Heart left ventricle (tissue), 16 donors: ENCODE results near the gene GARIN1A. TPM values are rescaled to one million over a fixed set of nuclear protein-coding genes. Genes with fewer than 3 reads are reported as not detected.
"Not testable (repeated sequence)": the region's sequence is repeated elsewhere in the genome, so short reads cannot be mapped to it uniquely, and the experiment has no call there.

Experiments
- ATAC-seq, 4 donors: fragments of 200-7000 bp; cut with Tn5 transposase; one replicate each; pipeline ENCODE4 v1.9.1; 2020 to 2022; ENCODE audit warnings: moderate library complexity in 4 of 4, mild to moderate bottlenecking in 3 of 4, moderate number of reproducible peaks in 1 of 4
- DNase-seq, 5 donors: peaks; one replicate each; pipeline ENCODE4 v3.0.0-alpha.2; 2020
- H3K27ac ChIP-seq, 12 donors: fragments of 200-600 bp; sonication (generic) in 4 of 12; one replicate each; pipeline versions ENCODE4 v1.5.0 to v1.8.0; 2016 to 2022; ENCODE audit warnings: mild to moderate bottlenecking in 2 of 12
- H3K27me3 ChIP-seq, 9 donors: fragments of 200-600 bp; sonication (generic) in 2 of 9; one replicate each; pipeline versions ENCODE4 v1.5.1 to v1.8.0; 2016 to 2022; ENCODE audit warnings: mild to moderate bottlenecking in 3 of 9
- H3K36me3 ChIP-seq, 9 donors: fragments of 200-600 bp; sonication (generic) in 2 of 9; one replicate each; pipeline versions ENCODE4 v1.5.0 to v1.8.0; 2018 to 2022; ENCODE audit warnings: mild to moderate bottlenecking in 2 of 9
- H3K4me1 ChIP-seq, 12 donors: fragments of 200-600 bp; sonication (generic) in 4 of 12; one replicate each; pipeline versions ENCODE4 v1.5.0 to v1.8.0; 2016 to 2022; ENCODE audit warnings: mild to moderate bottlenecking in 3 of 12
- H3K4me3 ChIP-seq, 12 donors: fragments of 200-600 bp; sonication (generic) in 4 of 12; one replicate each; pipeline versions ENCODE4 v1.5.0 to v1.8.0; 2017 to 2022; ENCODE audit warnings: mild to moderate bottlenecking in 9 of 12, moderate library complexity in 4 of 12
- H3K9me3 ChIP-seq, 12 donors: fragments of 200-600 bp; sonication (generic) in 4 of 12; one replicate each; pipeline versions ENCODE4 v1.5.0 to v1.8.0; 2016 to 2022; ENCODE audit warnings: mild to moderate bottlenecking in 1 of 12
- POLR2A ChIP-seq, 2 donors: fragments of 450-650 bp; IDR thresholded peaks; one replicate each; pipeline ENCODE4 v1.6.1; 2017; ENCODE audit warnings: antibody characterized with exemption in 2 of 2, mild to moderate bottlenecking in 2 of 2, moderate library complexity in 2 of 2
- WGBS, 4 donors: extraction: QIAGEN DNeasy Blood & Tissue Kit in 2 of 4; methylation state at CpG; one replicate each; pipeline versions ENCODE4 v1.1.5 to v1.1.7; 2013 to 2018; 5-methylcytosine and 5-hydroxymethylcytosine counted together
- intact Hi-C, 10 donors: fragments of 100-400 bp; cut with DNase I; formaldehyde crosslinking; loops; one replicate each; pipeline versions ENCODE4 v1.11.1 to v1.14.2; 2022
- polyA plus RNA-seq, 2 donors: library from polyadenylated mRNA; stranded (reverse); fragments of 200-250 nt; gene quantifications; one replicate each; pipeline ENCODE4 v1.2.3, GENCODE V29; 2013
- total RNA-seq, 9 donors: library from RNA; depleted of rRNA in 2 of 9; stranded (reverse); fragments of >200 nt in 2 of 9; fragmentation: NEBNext Ultra II Directional in 3 of 9; extraction: Animal tissue kit (Norgen Biotek cat#: 25700) in 3 of 9; gene quantifications; one replicate each; pipeline versions ENCODE4 v1.1.0 to v1.2.4, GENCODE V29; 2016 to 2023
- TF ChIP-seq, protein P1 (sequence below), 12 donors: fragments of 200-600 bp; sonication (generic) in 4 of 12; IDR thresholded peaks; one replicate each; pipeline versions ENCODE4 v1.5.0 to v1.8.0; 2018 to 2022; ENCODE audit warnings: antibody characterized with exemption in 12 of 12, mild to moderate bottlenecking in 5 of 12
- donor health status: ischemic (EF 13 %, LVEDD 7.1; RV severe dilation, severe dysfunction).
- donor health status: healthy with polysubstance abuse.
- donor health status: DM: no; HTN: yes; CAD: no.
- donor health status: DM: no; HTN: no; CAD: no.
- donor health status: ischemic (EF 25% LVEDD 6.9; RV normal size, moderate dysfunction).
- donor health status: ischemic (EF 25% LVEDD 5.7; RV mildly dilated, moderate dysfunction).
- donor health status: healthy.
- donor health status: DM: yes; HTN: yes; CAD: no.
- donor health status: ischemic (EF 35%, LVEDD 5.7; RV mildly dilated, moderate dysfunction).
- donor health status: nonischemic (EF 11% LVEDD 7.7; RV severe dilation, severe dysfunction).
- donor health status: DM: yes; HTN: yes; CAD: no.
- donor health status: PGD.
- donor health status: ischemic (EF 29% LVEDD 5.4; RV normal size, mild dysfunction).
- donor health status: nonischemic (EF 23%, LVEDD 6.1; RV moderate dilation, normal function).

GARIN1A gene
- total and polyA plus RNA-seq, 11 donors = 0.31 to 4.6 (median 2.1) TPM

DNA sequence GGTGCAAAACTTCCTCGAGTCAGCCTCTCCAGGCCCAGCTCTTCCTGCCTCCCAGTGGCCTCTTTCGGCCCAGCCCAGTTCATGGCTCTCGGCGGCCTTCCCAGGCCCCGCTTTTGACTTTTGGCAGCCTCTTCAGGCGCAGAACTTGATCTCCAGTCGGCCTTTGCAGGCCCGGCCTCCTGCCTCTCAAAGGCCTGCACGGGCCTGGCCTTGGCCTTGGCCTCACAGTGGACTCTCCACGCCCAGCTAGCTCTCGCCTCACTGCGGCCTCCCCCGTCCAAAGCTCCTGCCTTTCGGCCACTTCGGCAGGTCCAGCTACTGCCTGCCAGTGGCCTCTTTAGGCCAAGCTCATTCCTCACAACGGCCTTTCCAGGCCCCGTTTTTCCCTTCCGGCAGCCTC, 17.6 kb upstream of the GARIN1A start:
- H3K4me1 ChIP-seq, intact Hi-C loops, H3K9me3 ChIP-seq, H3K27me3 ChIP-seq, H3K27ac ChIP-seq, DNase-seq, ATAC-seq, H3K4me3 ChIP-seq: not testable (repeated sequence)
- peaks cover 0 to 24% (median 15%) of the 10 kb centered on the region in 9 donors for H3K36me3 ChIP-seq
- 92 to 96% (median 93%) methylated on average over 18 of the region's 18 CpGs for WGBS, 4 donors

DNA sequence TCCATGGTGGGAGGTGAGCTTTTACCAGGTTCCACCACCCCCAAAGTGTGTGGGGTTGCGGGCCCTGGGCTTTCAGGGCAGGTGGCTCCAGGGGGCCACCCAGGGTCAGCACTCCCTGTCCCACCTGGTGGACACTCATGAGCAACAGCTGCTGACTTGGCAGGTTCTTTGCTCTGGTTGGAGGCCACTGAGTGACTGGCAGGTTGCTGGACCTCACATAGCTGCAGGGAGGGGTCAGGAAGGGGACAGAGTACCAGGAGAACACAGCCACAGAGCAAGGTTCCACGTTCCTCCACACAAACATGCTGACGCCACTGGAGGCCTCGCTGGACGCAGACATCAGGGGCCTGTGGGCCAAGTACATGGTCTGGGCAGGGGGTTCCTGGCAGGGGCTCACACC, 13.7 kb upstream of the GARIN1A start:
- DNase-seq, H3K27me3 ChIP-seq, H3K27ac ChIP-seq, ATAC-seq, intact Hi-C loops, H3K36me3 ChIP-seq, H3K4me1 ChIP-seq, H3K4me3 ChIP-seq: not testable (repeated sequence)
- 78 to 90% (median 87%) methylated on average over 2 to 5 of the region's 5 CpGs for WGBS, 4 donors
- peaks cover 0 to 20% (median 8%) of the 10 kb centered on the region in 12 donors for H3K9me3 ChIP-seq

DNA sequence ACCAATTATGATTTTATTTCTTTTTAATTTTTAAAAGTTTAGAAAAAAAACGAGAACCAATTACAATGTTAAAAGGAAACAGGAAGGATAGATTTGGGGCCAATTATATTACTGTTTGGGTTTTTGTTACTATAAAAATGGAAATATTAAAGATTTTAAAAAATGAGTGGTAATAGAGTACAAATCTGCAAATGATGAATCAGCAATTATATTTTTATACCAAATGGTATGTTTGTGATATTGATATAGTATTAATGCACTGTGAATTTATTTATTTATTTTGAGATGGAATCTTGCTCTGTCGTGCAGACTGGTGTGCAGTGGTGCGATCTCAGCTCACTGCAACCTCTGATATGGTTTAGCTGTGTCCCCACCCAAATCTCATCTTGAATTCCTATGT, 11.5 kb upstream of the GARIN1A start:
- Histone ChIP-seq H3K4me3 (no peak overlapping the region), H3K27me3 (no peaks in the 10 kb centered on the region), H3K27ac (no peak overlapping the region), H3K36me3 (no peaks in the 10 kb centered on the region), H3K9me3 (peaks cover 0 to 20% (median 8%) of the 10 kb centered on the region in 12 donors), H3K4me1 (no peaks in the 10 kb centered on the region)
- TF ChIP-seq, protein P1, sequence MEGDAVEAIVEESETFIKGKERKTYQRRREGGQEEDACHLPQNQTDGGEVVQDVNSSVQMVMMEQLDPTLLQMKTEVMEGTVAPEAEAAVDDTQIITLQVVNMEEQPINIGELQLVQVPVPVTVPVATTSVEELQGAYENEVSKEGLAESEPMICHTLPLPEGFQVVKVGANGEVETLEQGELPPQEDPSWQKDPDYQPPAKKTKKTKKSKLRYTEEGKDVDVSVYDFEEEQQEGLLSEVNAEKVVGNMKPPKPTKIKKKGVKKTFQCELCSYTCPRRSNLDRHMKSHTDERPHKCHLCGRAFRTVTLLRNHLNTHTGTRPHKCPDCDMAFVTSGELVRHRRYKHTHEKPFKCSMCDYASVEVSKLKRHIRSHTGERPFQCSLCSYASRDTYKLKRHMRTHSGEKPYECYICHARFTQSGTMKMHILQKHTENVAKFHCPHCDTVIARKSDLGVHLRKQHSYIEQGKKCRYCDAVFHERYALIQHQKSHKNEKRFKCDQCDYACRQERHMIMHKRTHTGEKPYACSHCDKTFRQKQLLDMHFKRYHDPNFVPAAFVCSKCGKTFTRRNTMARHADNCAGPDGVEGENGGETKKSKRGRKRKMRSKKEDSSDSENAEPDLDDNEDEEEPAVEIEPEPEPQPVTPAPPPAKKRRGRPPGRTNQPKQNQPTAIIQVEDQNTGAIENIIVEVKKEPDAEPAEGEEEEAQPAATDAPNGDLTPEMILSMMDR (IDR thresholded peaks at IDR 0.05) = no peak
- ATAC-seq = no peak
- intact Hi-C loops = loop anchor here in 1 of 10 donors (5.0 kb wide), 1 partner anchor 207 kb away; a partner anchor contains a TSS
- DNase-seq = no peak
- WGBS, 4 donors = 87 to 96% (median 93%) methylated on average over 3 of the region's 3 CpGs

DNA sequence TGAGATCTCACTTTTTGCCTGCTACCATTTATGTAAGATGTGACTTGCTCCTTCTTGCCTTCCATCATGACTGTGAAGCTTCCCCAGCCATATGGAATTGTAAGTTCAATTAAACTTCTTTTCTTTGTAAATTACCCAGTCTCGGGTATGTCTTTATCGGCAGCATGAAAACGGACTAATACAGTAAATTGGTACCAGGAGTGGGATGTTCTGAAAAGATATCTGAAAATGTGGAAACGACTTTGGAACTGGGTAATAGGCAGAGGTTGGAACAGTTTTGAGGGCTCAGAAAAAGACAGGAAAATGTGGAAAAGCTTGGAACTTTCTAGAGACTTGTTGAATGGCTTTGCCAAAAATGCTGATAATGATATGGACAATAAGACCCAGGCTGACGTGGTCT, 10.6 kb upstream of the GARIN1A start:
- H3K27me3 ChIP-seq = no peaks in the 10 kb centered on the region
- DNase-seq (no peak), ATAC-seq (no peak)
- intact Hi-C loops = loop anchor here in 1 of 10 donors (5.0 kb wide), 1 partner anchor 206 kb away; a partner anchor contains a TSS
- H3K4me1 ChIP-seq = no peaks in the 10 kb centered on the region
- peaks cover 0 to 20% (median 8%) of the 10 kb centered on the region in 12 donors for H3K9me3 ChIP-seq
- no peak overlapping the region for H3K27ac ChIP-seq
- TF ChIP-seq, protein P1 (IDR thresholded peaks at IDR 0.05) = no peak
- no peak for TF ChIP-seq POLR2A (IDR thresholded peaks at IDR 0.05)
- 96 to 98% (median 97%) methylated on average over 5 of the region's 5 CpGs for WGBS, 4 donors
- H3K4me3 ChIP-seq = no peak overlapping the region
- H3K36me3 ChIP-seq = no peaks in the 10 kb centered on the region

DNA sequence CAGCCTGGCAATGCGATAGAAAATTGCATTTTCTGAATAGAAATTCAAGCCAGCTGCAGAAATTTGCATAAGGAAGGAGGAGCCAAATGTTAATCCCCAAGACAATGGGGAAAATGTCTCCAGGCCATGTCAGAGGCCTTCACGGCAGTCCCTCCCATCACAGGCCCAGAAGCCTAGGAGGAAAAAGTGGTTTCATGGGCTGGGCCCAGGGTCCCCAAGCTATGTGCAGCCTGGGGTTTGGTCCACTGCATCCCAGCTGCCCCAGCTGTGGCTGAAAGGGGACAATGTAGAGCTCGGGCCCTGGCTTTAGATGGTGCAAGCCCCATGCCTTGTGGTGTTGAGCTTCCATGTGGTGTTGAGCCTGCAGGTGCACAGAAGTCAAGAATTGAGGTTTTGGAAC, 10.0 kb upstream of the GARIN1A start:
- Histone ChIP-seq H3K4me3 (no peak overlapping the region), H3K36me3 (no peaks in the 10 kb centered on the region), H3K9me3 (peaks cover 0 to 20% (median 8%) of the 10 kb centered on the region in 12 donors), H3K4me1 (no peaks in the 10 kb centered on the region), H3K27me3 (no peaks in the 10 kb centered on the region), H3K27ac (no peak overlapping the region)
- ATAC-seq (no peak), DNase-seq (no peak)
- intact Hi-C loops = loop anchor here in 1 of 10 donors (5.0 kb wide), 1 partner anchor 205 kb away; a partner anchor contains a TSS
- no peak for TF ChIP-seq POLR2A (IDR thresholded peaks at IDR 0.05)
- TF ChIP-seq, protein P1 (IDR thresholded peaks at IDR 0.05) = no peak
- 96 to 100% (median 99%) methylated on average over 3 of the region's 3 CpGs for WGBS, 4 donors

DNA sequence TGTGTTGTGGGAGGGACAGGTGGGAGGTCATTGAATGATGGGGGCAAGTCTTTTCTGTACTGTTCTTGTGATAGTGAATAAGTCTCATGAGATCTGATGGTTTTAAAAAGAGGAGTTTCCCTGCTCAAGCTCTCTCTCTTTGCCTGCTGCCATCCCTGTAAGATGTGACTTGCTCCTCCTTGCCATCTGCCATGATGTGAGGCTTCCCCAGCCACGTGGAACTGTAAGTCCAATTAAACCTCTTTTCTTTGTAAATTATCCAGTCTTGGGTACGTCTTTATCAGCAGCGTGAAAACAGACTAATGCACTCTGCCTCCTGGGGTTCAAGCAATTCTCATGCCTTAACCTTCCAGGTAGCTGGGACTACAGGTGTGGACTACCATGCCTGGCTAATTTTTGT, 8.9 kb upstream of the GARIN1A start:
- H3K9me3 ChIP-seq = peaks cover 0 to 20% (median 8%) of the 10 kb centered on the region in 12 donors
- WGBS, 4 donors = 90 to 98% (median 95%) methylated on average over 3 of the region's 3 CpGs
- not testable (repeated sequence) for H3K36me3 ChIP-seq, H3K4me1 ChIP-seq, DNase-seq, H3K4me3 ChIP-seq, H3K27ac ChIP-seq, H3K27me3 ChIP-seq, ATAC-seq
- intact Hi-C loops = loop anchor here in 1 of 10 donors (5.0 kb wide), 1 partner anchor 204 kb away; a partner anchor contains a TSS
